ENCODE results near the gene AMN1.

DNA sequence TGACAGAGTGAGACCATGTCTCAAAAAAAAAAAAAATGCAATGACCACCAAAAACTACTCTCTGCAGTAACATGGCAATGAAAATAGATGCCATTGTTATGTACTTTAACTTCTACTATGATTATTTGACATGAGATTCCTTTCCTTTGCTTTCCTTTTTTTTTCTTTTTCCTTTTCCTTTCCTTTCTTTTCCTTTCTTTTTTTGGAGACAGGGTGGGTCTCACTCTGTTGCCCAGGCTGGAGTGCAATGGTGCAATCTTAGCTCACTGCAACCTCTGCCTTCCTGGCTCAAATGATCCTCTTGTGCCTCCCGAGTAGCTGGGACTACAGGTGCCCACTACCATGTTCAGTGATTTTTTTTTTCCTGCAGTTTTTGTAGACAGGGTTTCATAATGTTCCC, 94.2 kb downstream of the AMN1 start:
- TF ChIP-seq, protein P1, sequence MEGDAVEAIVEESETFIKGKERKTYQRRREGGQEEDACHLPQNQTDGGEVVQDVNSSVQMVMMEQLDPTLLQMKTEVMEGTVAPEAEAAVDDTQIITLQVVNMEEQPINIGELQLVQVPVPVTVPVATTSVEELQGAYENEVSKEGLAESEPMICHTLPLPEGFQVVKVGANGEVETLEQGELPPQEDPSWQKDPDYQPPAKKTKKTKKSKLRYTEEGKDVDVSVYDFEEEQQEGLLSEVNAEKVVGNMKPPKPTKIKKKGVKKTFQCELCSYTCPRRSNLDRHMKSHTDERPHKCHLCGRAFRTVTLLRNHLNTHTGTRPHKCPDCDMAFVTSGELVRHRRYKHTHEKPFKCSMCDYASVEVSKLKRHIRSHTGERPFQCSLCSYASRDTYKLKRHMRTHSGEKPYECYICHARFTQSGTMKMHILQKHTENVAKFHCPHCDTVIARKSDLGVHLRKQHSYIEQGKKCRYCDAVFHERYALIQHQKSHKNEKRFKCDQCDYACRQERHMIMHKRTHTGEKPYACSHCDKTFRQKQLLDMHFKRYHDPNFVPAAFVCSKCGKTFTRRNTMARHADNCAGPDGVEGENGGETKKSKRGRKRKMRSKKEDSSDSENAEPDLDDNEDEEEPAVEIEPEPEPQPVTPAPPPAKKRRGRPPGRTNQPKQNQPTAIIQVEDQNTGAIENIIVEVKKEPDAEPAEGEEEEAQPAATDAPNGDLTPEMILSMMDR (conservative IDR thresholded peaks at IDR 0.05; ENCODE audit: low read length): no peak
- no peak for TF ChIP-seq EZH2phosphoT487 (IDR thresholded peaks at IDR 0.05; ENCODE audit: borderline replicate concordance, low read depth, low read length)
